Superior temporal gyrus (tissue), 1 donor: ENCODE data around the gene CTNND2.
A peak's percentile ranks its signal among the peaks of the same experiment; 100 is the strongest.
"Not testable (repeated sequence)": the region's sequence is repeated elsewhere in the genome, so short reads cannot be mapped to it uniquely, and the experiment has no call there.

Source experiments
- DNase-seq: peaks from one replicate; pipeline ENCODE4 v3.0.0-alpha.2; 2016; ENCODE audit errors: extremely low spot score

Gene CTNND2

GRCh38 chr5:11467588-11467987 lies 436.7 kb downstream of the CTNND2 start:
- DNase-seq, result no peak

GRCh38 chr5:11459716-11460115 lies 444.5 kb downstream of the CTNND2 start:
- DNase-seq, result no peak

DNA sequence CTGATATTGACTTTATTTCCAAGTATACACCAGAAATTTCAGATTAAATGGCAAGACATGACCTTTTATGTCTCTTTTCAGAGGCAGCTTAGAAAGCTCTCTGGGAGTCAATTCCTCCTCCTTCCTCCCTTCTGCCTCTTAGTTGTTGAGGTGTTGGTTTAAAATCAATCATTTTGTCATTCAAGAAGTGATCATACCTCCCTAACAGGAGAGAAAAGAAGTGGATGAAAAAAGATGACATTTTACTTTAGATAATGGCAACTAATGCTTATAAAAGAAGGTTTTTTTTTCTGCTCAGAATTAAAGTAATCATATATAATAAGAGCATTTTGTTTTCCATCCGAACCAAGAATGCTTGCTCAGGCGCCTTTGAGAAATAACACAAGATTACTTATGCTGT lies 448.7 kb downstream of the CTNND2 start:
- DNase-seq, result no peak

GRCh38 chr5:11452852-11453251 lies 451.4 kb downstream of the CTNND2 start:
- no peak for DNase-seq

DNA sequence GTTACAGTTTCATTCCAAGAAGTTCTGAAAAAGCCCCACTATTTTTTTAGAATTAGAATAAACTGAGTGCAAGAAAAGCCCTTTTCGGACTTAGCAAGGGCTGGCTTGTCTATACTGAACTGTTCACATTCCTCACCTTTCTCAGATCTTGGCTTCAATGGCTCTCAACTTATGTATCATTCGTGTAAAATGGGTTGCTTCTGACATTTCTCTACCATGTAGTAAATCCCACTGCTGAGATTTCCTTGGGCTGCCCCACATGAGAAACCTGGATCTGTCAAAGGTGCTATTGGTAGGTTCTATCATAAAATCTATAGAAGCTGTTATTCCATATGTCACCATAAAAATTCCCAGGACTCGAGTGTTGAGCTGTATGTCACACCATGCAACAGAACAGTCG lies 454.3 kb downstream of the CTNND2 start:
- no peak for DNase-seq

GRCh38 chr5:11449217-11449616 lies 455.0 kb downstream of the CTNND2 start:
- no peak for DNase-seq

DNA sequence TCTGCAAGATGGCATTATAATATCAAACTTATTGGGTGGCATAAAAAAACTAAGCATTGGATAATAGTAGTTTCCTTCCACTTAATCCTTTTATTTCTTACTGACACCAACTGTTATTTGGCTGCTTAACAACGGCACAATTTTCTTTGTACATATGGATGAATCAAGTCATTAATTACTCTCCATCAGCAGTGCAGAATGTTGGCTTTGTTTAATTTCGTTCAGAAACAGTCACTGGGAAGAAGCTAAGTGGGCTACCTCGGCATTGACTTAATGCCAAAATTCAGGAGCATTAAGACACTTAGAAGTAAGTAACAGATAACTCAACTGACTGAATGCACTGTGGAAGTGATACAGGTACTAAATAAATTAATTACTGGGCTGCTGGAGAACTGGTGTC lies 460.4 kb downstream of the CTNND2 start:
- no peak for DNase-seq

- DNase-seq, result no peak
Observed at GRCh38 chr5:11432116-11432515, 472.1 kb downstream of the CTNND2 start.

- DNase-seq, result no peak
Observed at GRCh38 chr5:11429254-11429653, 475.0 kb downstream of the CTNND2 start.

GRCh38 chr5:11427569-11427968 lies 476.7 kb downstream of the CTNND2 start:
- no peak for DNase-seq

GRCh38 chr5:11426442-11426841 lies 477.8 kb downstream of the CTNND2 start:
- DNase-seq, result no peak

GRCh38 chr5:11422342-11422741 lies 481.9 kb downstream of the CTNND2 start:
- DNase-seq, result no peak

- DNase-seq, result no peak
Observed at GRCh38 chr5:11420969-11421368, 483.3 kb downstream of the CTNND2 start.

GRCh38 chr5:11415751-11416150 lies 488.5 kb downstream of the CTNND2 start:
- DNase-seq, result peak; percentile 61

DNA sequence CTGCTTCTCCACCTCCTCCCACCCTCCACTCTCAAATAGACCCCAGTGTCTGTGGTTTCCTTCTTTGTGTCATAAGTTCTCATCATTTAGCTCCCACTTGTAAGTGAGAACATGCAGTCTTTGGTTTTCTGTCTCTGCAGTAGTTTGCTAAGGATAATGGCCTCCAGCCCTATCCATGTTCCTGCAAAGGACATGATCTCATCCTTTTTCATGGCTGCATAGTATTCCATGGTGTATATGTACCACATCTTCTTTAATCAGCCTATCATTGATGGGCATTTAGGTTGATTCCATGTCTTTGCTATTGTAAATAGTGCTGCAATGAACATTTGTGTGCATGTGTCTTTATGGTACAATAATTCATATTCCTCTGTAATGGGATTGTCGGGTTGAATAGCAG lies 489.5 kb downstream of the CTNND2 start:
- not testable (repeated sequence) for DNase-seq

- no peak for DNase-seq
Observed at GRCh38 chr5:11411621-11412020, 492.6 kb downstream of the CTNND2 start.

DNA sequence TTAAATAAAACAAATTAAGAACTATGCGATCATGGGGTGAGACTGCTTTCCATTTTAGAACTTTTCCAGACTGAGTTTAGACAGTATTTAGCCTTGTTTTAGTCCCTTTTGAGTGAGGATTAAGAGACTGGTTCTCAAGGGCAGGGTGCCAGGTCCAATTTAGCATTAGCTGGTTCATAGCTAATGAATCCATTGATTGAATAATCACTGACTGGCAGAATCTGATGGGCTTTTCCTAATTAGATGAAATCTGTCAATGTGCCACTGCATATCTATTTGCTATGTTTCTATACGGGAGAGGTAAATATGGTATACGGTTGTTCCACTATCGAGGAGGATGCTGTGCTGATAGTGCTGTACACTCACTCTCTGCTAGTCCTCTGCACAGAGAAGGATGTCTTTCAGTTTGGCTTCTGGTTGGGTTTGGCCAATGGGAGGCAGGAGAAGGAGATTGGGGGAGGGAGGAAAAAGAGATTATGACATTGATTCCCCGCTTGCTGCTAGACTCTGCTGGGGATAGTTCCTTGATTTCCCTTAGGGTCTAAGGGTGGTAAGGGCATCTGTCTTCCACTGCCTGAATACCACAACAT lies 496.6 kb downstream of the CTNND2 start:
- DNase-seq, result peak; percentile 78

DNA sequence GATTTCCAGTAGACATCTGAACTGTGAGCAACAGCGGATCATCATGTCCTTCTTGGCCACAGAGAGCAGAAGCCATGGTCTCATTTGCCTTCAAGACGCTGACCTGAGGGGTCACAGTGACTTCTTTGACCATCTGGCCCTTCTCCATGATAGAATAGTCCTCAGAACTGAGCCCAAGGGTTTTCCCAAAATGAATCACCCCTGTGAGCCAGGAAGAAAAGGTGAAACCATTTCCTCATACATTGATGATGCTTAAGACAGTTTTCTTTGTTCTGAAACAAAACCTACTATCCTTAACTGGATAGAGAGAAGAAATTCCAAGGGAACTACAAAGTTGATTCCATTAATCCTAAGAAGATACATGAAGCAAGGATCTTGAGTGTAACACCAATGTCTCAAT lies 503.9 kb downstream of the CTNND2 start:
- no peak for DNase-seq

DNA sequence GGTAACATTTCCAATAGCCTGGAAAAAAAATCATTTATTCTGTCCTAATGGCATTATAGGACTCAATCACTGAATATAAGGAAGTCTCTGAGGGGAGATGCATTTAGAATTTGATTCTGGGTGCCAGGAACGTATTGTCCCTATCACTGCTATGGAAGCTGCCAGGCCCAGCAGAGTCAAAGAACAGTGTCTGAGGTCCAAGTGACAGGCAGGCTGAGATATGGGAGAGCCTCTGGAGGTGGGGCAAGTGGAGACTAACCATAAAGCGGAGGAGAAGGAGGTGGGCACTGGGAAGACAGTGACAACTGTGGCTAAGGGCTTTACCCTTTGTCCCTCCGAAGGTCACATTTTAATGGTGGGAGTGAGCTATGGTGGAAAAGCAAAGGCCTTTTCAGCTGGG lies 505.5 kb downstream of the CTNND2 start:
- DNase-seq, result no peak

DNA sequence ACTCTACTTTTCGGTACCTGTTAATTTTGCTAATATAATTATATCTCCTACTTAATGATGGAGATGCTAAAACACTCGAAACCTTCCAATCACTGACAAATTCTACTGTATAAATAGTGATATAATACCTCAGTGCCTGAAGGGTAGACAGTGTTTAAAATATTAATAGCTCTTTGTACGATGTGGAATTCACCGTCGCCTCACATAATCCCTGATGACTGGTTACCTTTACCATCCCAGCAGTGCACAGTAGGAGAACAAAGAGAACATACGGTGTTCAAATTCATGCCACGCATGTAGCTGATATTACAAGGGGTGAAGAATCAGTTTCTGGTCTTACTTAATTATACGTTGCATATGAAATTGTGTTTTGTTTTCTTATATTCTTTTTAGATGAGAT lies 506.7 kb downstream of the CTNND2 start:
- no peak for DNase-seq

DNA sequence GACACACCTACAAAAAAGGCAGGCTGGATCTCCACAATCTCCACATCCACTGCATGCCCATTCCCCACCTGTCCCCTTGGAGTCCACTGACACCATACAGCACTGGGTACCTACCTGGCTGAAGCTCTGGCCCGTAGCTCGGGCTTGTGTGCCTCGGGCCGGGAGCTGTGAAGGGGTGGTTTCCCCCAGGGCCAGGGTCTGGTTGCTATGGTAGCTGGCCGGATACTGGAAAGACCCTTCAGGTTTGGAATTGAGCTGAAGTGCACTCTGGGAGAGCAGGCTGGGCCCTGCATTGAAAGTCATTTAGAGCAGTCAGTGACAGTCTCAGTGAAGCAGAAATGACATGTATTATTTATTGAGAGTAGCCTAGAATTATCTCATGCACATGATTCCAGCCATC lies 507.3 kb downstream of the CTNND2 start:
- DNase-seq, result no peak

DNA sequence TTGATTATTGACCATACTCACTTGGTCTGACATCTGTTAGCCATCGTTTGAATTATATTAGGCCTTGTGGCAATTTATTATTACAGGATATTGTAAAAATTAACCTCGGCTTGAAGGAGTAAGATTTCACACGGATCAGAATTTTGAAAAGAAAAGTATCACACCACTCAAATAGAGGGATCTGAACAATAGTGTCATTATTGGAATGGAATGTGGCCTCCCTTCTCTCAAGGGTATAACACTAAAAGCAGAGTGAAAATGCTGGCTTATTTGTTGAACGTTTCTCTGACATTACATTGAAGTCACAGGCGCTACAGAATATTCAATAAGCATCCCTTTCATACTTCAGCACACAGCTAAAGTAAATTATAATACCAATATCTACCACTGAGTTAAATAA lies 509.3 kb downstream of the CTNND2 start:
- no peak for DNase-seq

DNA sequence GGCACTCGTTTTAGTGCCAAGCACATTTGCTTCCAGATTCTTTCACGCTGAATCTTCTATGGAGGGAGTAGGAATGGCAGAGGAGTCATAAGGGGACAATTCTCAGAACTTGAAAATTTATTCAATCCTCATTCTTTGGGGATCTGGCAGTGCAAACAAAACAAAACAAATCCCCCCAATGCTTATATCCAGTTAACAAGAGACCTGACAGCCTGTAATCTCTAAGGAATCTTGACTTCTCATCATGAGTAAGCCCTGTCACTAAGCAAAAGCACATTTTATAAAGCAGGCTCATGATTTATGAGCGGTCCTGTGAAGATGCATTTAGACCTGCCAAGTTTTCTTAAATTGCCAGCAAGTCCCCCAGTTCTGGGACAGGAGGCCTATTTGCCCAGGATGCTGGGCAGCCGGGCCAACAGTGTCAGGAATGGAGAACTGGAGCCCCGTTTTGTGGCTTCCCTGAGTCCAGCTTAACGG lies 513.9 kb downstream of the CTNND2 start:
- DNase-seq, result no peak

DNA sequence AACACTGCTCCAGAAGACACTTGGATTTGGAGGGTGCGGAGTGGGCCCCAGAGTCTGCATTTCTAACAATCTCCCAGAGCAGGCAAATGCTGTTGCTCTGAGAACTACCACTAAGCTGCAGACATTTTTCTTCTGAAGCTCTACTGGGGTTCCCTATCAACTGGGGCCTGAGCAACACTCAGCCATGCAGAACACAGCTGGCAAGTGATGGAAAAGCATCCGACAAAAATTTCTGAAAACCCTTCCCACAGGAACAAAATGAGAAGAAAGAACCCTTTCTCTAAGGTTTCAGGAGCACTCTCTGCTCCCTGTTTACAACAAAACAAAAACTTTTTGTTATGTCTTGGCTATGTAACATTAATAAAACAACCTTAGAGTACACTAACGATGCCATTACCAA lies 516.9 kb downstream of the CTNND2 start:
- peak; percentile 57 for DNase-seq
